HG02798 (cell line): ENCODE results near the gene DKK1.

ENCODE experiments used
- ATAC-seq: cut with Tn5 transposase; IDR thresholded peaks from one replicate; pipeline ENCODE4 v1.9.1; 2021; ENCODE audit warnings: mild to moderate bottlenecking; ENCODE audit not compliant: unreplicated experiment, poor library complexity

DKK1 gene

GRCh38 chr10:52316500-52316899 lies 2.4 kb downstream of the DKK1 start:
- no peak for ATAC-seq

- no peak for ATAC-seq
These were observed 4.1 kb downstream of the DKK1 start for GRCh38 chr10:52318136-52318701.

DNA sequence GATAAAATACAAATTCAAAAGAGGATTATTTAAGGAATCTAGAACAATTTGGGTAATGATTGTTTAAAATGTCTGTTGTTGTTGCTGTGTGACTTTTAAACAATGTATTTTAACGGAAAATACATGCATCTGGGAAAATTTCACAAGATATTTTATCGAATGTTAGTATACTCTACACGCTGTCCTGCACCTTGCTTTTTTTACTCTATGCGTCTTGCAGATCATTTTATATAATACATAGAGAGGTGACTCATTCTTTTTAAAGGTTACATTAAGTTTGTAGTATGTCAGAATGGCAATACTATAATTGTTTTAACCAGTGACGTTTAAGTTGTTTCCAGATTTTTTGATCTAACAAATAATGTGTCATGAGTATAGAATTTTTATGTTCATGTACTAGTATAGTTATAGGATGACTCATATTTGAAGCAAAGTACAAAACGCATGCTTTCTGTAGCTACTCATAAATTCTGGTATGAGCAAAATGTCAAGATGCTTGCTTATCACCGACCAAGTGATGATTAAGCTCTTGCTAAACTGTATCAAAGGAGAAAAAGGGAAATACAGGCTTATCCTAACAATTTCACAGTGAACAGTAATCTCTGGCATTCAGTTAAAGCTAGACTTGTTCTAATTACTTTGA lies 4.9 kb downstream of the DKK1 start:
- no peak for ATAC-seq

DNA sequence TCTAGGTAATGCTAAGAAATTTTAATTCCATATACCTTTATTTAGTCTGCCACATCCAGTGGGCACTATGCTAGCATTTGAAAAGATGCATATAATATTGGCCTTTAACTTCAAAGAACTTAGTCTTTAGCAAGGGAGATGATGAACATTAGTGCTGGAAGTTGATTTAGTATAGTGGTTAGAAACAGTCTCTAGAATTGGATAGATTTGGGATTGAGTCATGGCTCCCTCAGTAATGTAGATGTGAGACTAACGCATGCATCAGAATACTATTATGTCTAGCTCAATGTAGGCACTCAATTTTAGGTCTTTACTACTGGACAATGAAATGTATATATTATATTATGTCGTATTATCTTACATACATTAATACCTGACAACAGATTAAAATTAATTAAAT lies 5.8 kb downstream of the DKK1 start:
- no peak for ATAC-seq

DNA sequence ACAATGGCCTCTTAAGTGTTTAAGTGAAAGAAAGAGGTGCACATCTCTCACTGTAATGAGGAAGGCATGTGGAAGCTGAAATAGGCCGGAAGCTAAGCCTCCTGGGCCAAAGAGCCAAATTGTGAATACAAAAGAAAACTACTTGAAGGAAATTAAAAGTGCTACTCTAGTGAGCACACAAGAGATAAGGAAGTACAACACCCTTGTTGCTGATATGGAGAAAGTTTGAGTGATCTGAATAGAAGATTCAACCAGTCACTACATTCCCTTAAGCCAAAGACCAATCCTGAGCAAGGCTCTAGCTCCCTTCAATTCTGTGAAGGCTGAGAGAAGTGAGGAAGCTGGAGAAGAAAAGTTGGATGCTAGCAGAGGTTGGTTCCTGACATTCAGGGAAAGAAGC lies 8.2 kb downstream of the DKK1 start:
- ATAC-seq, result no peak

DNA sequence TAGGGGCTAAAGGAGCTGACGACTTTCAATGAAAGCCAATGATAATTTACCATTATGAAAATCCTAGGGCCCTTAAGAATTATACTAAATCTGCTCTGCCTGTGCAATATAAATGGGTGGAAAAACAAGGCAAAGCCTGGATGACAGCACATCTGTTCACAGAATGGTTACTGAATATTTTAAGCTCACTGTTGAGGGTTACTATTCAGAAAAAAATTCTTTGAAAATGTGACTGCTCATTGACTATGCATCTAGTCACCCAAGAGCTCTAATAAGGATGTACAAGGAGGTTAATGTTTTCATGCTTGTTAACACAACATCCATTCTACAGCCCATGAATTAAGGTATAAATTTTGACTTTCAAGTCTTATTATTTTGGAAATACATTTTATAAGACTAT lies 8.9 kb downstream of the DKK1 start:
- no peak for ATAC-seq

DNA sequence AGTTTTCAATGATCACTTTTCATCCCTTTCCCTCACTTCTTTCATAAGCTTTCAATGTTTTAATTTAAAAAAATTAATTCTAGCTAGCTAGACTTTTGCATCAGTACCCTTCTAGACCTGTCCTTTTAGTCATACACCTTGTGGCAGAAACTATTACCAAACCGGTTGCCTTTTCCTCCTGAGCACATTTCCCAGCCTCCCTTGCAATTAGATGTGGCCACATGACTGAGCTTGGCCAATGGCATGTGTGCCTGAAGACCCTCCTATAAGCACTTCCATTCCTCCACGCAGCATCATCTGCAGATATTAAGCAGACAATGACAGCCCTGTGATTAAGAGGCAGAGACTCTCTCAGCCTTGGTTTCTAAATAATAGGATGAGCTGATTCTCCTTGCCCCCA lies 12.3 kb downstream of the DKK1 start:
- no peak for ATAC-seq

DNA sequence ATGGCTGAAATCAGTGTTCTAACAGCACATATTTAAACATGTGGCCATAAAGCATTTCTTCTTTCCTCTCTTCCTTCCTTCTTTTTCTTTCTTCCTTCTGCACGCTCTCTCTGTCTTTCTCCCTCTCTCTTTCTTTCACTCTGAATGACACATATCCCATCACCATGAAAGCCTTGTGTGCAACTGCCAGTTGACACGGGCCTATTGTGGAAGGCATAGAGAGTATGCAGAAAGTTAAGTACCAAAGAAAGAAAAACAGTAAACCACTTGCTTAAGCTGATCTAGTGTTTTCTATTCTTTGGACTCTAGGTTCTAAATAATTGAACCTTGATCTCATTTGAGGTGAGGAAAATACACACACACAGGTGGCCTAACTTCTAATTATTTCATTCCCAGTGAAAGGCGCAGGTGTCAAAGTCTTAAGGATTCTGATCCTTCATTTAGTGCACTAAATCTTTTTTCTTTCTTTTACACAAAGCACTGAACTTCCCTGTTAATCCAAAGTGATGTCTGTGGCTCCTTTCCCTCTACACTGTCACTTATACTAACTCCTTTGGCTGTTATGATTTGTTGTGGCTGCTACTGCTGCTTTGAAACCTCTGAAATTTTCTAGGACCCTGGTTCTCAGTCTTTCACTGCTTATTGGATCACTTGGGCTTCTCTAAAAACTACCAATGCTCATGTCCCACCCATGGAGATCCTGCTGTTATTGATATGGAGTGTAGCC lies 17.7 kb downstream of the DKK1 start:
- no peak for ATAC-seq

DNA sequence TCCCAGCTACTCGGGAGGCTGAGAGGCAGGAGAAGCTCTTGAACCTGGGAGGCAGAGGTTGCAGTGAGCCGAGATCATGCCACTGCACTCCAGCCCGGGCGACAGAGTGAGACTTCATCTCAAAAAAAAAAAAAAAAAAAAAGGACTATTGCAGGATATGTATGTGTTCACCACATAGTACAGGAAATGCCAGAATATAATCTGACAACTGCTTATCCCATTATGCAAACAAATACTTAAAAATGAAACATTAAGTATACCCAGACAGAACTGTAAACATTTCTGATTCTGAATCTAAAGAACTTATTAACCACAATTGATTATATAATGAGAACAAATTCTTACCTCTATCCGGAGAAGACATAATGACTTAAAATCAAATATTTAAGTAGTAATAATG lies 18.7 kb downstream of the DKK1 start:
- no peak for ATAC-seq

- no peak for ATAC-seq
These were observed 20.5 kb downstream of the DKK1 start for GRCh38 chr10:52334595-52334994.

DNA sequence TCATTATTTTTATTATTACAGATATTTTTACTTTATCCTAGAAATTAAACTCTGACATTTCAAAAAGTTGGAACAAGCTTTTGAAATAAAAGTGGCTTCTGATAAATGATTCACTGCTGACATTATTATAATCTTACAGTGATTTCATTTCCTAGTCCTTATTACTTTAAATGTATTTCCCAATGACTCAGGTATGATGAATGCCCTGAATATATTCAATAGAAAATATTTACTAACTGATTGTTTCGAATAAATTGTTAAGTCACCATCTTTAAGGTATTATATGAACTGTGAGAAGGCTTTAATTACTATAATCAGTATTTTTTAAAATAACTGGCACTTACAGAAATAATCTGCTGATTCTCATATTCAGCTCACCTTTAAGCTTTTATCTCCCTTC lies 21.6 kb downstream of the DKK1 start:
- no peak for ATAC-seq

DNA sequence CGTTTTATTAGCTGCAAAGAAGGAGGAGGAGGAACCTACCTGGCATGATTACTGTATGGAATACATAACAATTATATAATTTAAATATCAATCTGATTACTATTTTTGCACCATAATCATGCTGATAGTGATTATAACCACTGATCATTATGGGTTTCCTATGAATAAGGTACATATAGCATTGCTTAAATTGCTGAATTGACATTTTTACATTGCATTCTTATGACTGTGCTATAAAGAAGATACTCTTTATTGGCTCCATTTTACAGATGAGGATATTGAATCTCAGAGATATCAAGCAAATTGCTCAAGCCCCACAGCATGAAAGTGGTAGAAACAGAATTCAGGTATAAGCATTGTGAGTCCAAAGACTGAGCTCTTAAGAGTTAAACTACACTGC lies 23.1 kb downstream of the DKK1 start:
- ATAC-seq, result no peak

DNA sequence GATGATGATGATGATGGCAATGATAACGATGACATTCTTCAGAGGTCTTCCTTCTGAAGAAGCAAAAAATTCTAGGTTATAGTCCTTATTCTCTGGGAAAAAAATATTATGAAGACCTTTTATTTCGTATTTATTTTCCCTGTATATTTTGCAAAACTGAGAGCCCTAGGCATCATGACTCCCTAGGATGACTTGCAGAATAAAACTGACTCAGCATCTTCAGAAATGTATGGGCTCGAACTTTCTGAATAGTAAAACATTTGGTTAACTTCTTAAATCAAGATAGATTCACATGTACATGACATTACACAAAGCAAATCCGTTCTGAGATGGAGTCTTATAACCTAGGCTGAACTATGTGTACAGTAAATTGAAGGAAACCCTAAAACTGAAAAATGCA lies 29.4 kb downstream of the DKK1 start:
- ATAC-seq, result no peak

DNA sequence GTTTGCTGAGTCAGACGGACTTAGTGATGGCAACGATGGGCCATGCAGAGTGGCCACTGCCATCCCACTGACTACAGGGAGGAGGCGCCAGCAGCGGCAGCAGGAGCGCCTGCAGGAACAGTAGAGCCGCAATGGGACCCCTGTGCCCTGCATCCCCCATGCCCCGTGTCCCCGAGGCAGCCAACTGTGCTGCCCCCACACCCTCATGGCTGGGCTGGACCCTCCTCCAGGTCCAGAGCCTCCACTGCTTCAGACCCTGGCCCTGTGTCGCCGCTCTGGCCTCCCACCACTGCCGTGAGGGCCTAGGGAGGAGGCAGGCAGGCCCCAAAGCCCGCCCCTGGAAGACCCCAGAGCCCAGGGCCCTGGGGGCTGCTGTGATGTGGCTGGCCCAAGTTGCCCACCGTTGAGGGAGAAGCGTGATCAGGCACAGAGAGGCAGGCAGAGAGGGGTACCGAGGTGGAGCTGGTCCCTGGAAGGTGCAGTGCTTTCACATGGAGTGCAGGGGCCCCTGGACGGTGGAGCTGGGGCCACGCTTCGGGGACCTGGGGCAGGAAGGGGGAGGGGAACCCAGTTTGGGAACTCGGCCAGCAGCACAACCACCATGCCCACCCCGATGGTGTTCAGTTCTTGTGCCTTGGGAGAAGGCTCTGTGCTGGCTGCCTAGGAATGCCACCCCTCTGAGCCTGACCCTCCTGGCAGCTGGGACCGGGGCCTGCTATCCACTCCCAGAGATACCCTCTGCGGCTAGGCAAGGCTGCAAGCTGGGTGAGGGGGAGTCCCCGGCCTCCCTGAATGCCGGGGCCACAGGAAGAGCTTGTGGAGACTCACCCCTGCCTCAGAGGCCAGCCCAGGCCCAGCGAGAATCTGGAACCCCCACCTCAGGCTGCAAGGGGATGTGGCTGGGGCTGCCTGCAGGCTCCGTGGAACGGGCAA lies 32.6 kb downstream of the DKK1 start:
- no peak for ATAC-seq

- ATAC-seq, result no peak
These were observed 33.2 kb downstream of the DKK1 start for GRCh38 chr10:52347327-52347667.

GRCh38 chr10:52348037-52348564 lies 34.0 kb downstream of the DKK1 start:
- ATAC-seq, result no peak

DNA sequence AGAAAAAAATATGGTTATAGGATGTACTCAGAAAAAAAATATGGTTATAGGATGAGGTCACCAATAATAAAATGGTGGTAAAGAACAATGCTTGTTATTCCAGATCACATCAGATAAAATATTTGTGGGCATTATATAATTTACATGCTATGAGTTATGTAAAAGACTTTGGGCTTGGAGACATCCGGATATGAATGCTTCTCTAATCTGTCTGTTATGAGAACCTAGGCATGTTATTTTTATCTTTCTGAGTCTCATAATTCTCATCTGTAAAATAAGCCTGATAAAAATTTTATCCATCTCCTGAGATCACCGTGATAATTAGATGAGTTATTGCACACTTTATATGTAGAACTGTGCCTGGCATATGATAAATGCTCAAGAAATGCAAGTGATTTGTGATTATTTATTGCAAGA lies 37.8 kb downstream of the DKK1 start:
- no peak for ATAC-seq

DNA sequence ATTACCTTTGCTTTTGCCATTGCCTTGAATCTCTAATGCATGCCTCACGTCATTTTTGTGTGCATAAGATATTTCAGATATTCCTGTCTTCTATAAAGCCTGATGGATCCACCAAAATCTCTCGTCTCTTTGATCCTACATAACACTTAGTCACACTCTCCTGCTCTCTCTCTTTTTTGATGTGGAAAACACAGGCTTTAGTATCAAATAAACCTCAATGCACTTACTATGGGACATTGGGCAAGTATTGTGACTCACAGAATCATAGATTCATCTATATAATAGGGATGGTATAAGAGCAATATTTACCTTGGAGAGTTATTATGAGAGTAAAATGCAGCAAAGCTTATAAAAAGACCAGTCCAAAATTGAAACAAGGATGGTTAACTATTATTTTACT lies 39.1 kb downstream of the DKK1 start:
- no peak for ATAC-seq

DNA sequence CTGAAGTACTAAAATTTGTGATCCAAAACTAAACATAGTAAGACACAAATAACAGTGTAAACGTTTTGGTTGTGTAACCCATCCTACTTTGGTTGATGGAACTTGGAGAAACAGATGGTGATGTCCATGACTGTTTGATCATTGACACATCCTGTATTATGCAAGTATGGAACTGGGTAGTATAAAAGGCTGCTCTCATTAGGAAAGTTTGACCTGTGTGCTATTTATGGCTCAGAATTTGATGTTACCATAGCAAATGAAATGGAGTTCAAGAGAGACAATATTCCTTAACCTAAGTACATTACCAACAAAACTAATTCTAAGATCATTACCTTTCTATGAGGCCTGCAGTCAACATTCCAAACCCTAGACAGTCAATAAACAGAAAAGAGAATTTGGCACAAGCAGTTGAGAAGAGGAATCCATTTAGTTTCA lies 39.9 kb downstream of the DKK1 start:
- ATAC-seq, result no peak

DNA sequence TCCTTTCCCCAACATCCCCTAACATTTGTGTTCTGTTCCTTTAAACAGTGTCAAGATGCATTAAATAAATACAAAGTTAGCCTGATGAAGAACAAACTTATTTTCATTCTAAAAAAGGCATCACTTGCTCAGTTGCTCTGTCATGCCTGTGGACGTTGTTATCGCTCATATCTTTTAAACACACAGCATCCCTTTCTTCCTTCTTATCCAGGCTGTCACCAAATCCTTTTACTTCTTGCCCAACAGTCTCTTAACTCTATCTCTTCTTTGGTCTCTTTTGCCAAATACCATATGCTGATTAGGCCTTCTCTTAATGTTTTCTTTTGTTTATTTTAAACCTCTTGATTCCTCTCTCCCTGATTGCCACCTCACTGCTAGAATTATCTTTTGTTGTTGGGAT lies 43.9 kb downstream of the DKK1 start:
- ATAC-seq, result no peak

GRCh38 chr10:52359441-52359840 lies 45.4 kb downstream of the DKK1 start:
- ATAC-seq, result no peak
